ENCODE measurements around the gene ADGRV1.

ADGRV1 gene

DNA sequence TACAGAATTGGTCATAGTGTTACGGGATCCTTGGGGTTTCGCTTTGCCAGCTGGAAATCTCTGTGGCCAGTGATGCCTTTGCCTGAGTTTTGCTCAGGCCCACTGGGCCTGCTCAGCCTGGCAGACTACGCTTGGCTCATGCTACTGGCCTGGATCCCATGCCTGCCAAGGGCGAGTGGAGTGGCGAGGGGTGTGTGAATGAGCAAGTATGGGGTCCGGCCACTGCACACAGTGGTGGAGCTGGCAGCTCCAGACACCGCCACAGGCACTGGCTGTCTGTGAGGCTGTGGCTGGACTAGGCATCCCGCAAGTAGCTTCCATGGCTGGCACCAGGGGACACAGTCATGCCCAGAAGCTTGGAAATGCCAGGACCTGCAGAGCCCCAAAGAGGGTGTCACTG is 584.2 kb downstream of the ADGRV1 start:
- TF ChIP-seq SIN3A (IDR thresholded peaks at IDR 0.05; ENCODE audit: borderline replicate concordance, insufficient read depth, low read length) = no peak
- TF ChIP-seq TAF1 (IDR thresholded peaks at IDR 0.05; ENCODE audit: borderline replicate concordance, insufficient read depth, low read length) = no peak
- no peak for TF ChIP-seq FOXP2 (optimal IDR thresholded peaks at IDR 0.05; ENCODE audit: borderline replicate concordance, extremely low read depth, extremely low read length, insufficient read depth)
- TF ChIP-seq POLR2AphosphoS5 (IDR thresholded peaks at IDR 0.05; ENCODE audit: low read depth, low read length) = no peak
- TF ChIP-seq, protein P1, sequence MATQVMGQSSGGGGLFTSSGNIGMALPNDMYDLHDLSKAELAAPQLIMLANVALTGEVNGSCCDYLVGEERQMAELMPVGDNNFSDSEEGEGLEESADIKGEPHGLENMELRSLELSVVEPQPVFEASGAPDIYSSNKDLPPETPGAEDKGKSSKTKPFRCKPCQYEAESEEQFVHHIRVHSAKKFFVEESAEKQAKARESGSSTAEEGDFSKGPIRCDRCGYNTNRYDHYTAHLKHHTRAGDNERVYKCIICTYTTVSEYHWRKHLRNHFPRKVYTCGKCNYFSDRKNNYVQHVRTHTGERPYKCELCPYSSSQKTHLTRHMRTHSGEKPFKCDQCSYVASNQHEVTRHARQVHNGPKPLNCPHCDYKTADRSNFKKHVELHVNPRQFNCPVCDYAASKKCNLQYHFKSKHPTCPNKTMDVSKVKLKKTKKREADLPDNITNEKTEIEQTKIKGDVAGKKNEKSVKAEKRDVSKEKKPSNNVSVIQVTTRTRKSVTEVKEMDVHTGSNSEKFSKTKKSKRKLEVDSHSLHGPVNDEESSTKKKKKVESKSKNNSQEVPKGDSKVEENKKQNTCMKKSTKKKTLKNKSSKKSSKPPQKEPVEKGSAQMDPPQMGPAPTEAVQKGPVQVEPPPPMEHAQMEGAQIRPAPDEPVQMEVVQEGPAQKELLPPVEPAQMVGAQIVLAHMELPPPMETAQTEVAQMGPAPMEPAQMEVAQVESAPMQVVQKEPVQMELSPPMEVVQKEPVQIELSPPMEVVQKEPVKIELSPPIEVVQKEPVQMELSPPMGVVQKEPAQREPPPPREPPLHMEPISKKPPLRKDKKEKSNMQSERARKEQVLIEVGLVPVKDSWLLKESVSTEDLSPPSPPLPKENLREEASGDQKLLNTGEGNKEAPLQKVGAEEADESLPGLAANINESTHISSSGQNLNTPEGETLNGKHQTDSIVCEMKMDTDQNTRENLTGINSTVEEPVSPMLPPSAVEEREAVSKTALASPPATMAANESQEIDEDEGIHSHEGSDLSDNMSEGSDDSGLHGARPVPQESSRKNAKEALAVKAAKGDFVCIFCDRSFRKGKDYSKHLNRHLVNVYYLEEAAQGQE (IDR thresholded peaks at IDR 0.05; ENCODE audit: insufficient read depth in 1 of 2, low read depth in 2 of 2, low read length in 2 of 2) = no peak

DNA sequence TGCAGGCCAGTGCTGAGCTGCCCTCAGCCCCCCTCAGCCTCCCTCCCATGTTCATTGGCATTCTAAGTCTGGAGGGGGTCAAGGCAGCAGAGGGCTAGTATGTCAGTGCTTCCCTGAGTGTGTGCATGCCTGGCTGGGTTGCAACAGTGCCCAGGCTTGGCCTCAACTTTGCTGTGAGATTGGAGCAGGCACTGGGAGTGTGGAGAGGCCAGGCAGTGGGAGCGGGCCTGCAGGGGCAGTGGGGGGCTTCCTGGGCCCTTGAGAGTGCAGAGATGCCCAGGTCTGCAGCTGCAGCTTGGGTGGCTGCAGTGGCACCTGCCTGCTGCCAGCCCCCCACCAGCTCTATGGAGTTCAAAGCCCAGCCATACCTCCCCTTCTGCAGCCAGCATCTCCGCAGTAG is 585.2 kb downstream of the ADGRV1 start:
- TF ChIP-seq FOXP2 (optimal IDR thresholded peaks at IDR 0.05; ENCODE audit: borderline replicate concordance, extremely low read depth, extremely low read length, insufficient read depth) (no peak), TAF1 (IDR thresholded peaks at IDR 0.05; ENCODE audit: borderline replicate concordance, insufficient read depth, low read length) (no peak), SIN3A (IDR thresholded peaks at IDR 0.05; ENCODE audit: borderline replicate concordance, insufficient read depth, low read length) (no peak), POLR2AphosphoS5 (IDR thresholded peaks at IDR 0.05; ENCODE audit: low read depth, low read length) (no peak)
- TF ChIP-seq, protein P1 (IDR thresholded peaks at IDR 0.05; ENCODE audit: insufficient read depth in 1 of 2, low read depth in 2 of 2, low read length in 2 of 2) = no peak

DNA sequence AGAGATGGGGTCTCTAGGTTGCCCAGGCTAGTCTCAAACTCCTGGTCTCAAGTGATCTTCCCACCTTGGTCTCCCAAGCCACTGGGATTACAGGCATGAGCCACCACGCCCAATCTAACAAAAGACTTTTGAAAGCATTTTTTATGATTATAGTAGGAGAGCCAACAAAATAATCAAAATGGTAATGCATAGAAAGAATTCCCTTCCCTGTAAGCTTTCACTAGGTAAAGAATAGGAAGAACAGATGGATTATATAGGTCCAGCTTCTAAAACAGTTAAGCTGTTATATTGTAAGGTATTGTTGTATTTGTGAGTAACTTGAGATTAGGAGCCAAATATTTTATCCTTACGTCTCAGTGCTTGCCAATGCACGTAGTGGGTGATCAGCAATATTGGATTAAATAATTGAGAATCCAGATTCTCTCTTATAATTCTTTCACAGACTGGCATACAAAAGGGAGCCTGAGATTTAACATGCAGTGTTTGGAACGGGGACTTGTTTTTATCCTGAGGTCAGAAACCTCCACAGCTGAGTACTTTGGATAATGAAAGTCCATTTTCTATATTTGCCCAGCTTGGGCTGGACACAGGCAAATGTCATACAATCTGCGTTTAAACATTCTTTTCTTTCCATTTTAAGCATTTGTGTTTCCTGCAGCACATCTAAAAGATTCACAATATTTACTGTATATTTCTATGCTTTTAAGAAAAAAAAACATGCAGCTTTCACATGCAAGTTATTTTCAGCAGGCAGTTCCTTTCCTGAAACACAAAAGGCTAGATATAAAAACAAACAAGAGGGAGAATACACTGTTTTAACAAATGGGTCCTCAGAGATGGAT is 586.1 kb downstream of the ADGRV1 start:
- TF ChIP-seq SIN3A (IDR thresholded peaks at IDR 0.05; ENCODE audit: borderline replicate concordance, insufficient read depth, low read length) (no peak), POLR2AphosphoS5 (IDR thresholded peaks at IDR 0.05; ENCODE audit: low read depth, low read length) (no peak), FOXP2 (optimal IDR thresholded peaks at IDR 0.05; ENCODE audit: borderline replicate concordance, extremely low read depth, extremely low read length, insufficient read depth) (no peak), TAF1 (IDR thresholded peaks at IDR 0.05; ENCODE audit: borderline replicate concordance, insufficient read depth, low read length) (no peak)
- TF ChIP-seq, protein P1 (IDR thresholded peaks at IDR 0.05; ENCODE audit: insufficient read depth in 1 of 2, low read depth in 2 of 2, low read length in 2 of 2) = no peak

DNA sequence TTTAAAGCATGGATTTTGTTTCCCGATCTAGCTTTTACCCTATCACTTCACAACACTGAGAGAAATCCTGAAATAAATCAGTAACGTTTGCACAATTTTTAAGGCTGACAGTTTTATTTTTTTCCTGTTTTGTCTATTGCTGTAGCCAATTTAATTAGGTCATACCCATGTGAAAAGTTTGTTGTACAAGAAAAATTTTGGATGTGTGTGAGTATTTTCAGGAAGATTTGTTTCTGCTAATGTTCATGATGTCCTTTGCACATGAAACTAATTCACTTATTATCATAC is 586.7 kb downstream of the ADGRV1 start:
- TF ChIP-seq, protein P1 (IDR thresholded peaks at IDR 0.05; ENCODE audit: insufficient read depth in 1 of 2, low read depth in 2 of 2, low read length in 2 of 2) = no peak
- TF ChIP-seq POLR2AphosphoS5 (IDR thresholded peaks at IDR 0.05; ENCODE audit: low read depth, low read length) = no peak
- TF ChIP-seq SIN3A (IDR thresholded peaks at IDR 0.05; ENCODE audit: borderline replicate concordance, insufficient read depth, low read length) = no peak
- TF ChIP-seq FOXP2 (optimal IDR thresholded peaks at IDR 0.05; ENCODE audit: borderline replicate concordance, extremely low read depth, extremely low read length, insufficient read depth) = no peak
- no peak for TF ChIP-seq TAF1 (IDR thresholded peaks at IDR 0.05; ENCODE audit: borderline replicate concordance, insufficient read depth, low read length)

Measured in PFSK-1 (cell line).